ENCODE results near the gene TTLL11. TPM values are rescaled to one million over a fixed set of nuclear protein-coding genes. Genes with fewer than 3 reads are reported as not detected.

Gene TTLL11
- total RNA-seq, 4 donors from 2014 or later, result 3.0 to 9.9 (median 7.4) TPM

GRCh38 chr9:122115176-122116035 lies 22.3 kb upstream of the TTLL11 start:
- Histone ChIP-seq H3K27me3 (no peaks in the 10 kb centered on the region), H3K4me1 (no peaks in the 10 kb centered on the region), H3K4me3 (no peak overlapping the region), H3K9me3 (no peaks in the 10 kb centered on the region), H3K36me3 (no peaks in the 10 kb centered on the region), H3K27ac (no peak overlapping the region)
- no peak for DNase-seq
- TF ChIP-seq CTCF (IDR thresholded peaks at IDR 0.05), result no peak
- no peak for TF ChIP-seq POLR2A (IDR thresholded peaks at IDR 0.05)

- H3K27me3 ChIP-seq, result no peaks in the 10 kb centered on the region
- H3K4me3 ChIP-seq, result no peak overlapping the region
- H3K36me3 ChIP-seq, result no peaks in the 10 kb centered on the region
- DNase-seq, result no peak
- TF ChIP-seq CTCF (IDR thresholded peaks at IDR 0.05) (no peak), POLR2A (IDR thresholded peaks at IDR 0.05) (no peak)
- no peak overlapping the region for H3K27ac ChIP-seq
- no peaks in the 10 kb centered on the region for H3K4me1 ChIP-seq
- no peaks in the 10 kb centered on the region for H3K9me3 ChIP-seq
Observed at GRCh38 chr9:122113574-122113973, 20.5 kb upstream of the TTLL11 start.

GRCh38 chr9:122112238-122112637 lies 19.1 kb upstream of the TTLL11 start:
- Histone ChIP-seq H3K9me3 (no peaks in the 10 kb centered on the region), H3K27me3 (no peaks in the 10 kb centered on the region), H3K36me3 (no peaks in the 10 kb centered on the region), H3K4me1 (peaks cover 0 to 3% (median 0%) of the 10 kb centered on the region in 4 donors), H3K4me3 (no peak overlapping the region), H3K27ac (no peak overlapping the region)
- TF ChIP-seq CTCF (IDR thresholded peaks at IDR 0.05), result no peak
- no peak for TF ChIP-seq POLR2A (IDR thresholded peaks at IDR 0.05)
- DNase-seq, result no peak

- no peak for TF ChIP-seq CTCF (IDR thresholded peaks at IDR 0.05)
- no peak for TF ChIP-seq POLR2A (IDR thresholded peaks at IDR 0.05)
- peaks cover 0 to 9% (median 0%) of the 10 kb centered on the region in 4 donors for H3K4me1 ChIP-seq
Observed at GRCh38 chr9:122111413-122112085, 18.4 kb upstream of the TTLL11 start.

GRCh38 chr9:122110100-122110833 lies 17.2 kb upstream of the TTLL11 start:
- no peaks in the 10 kb centered on the region for H3K36me3 ChIP-seq
- TF ChIP-seq POLR2A (IDR thresholded peaks at IDR 0.05) (no peak), CTCF (IDR thresholded peaks at IDR 0.05) (no peak)
- H3K9me3 ChIP-seq, result no peaks in the 10 kb centered on the region
- no peaks in the 10 kb centered on the region for H3K27me3 ChIP-seq
- no peak overlapping the region for H3K27ac ChIP-seq
- peaks cover 0 to 9% (median 0%) of the 10 kb centered on the region in 4 donors for H3K4me1 ChIP-seq
- no peak for DNase-seq
- no peak overlapping the region for H3K4me3 ChIP-seq

More at GRCh38 chr9:122111413-122112085, 18.4 kb upstream of the TTLL11 start:
- H3K27me3 ChIP-seq, result no peaks in the 10 kb centered on the region
- H3K27ac ChIP-seq, result no peak overlapping the region
- no peaks in the 10 kb centered on the region for H3K36me3 ChIP-seq
- H3K4me3 ChIP-seq, result no peak overlapping the region
- no peak for DNase-seq
- H3K9me3 ChIP-seq, result no peaks in the 10 kb centered on the region

All from Peyer's patch (tissue), 4 donors.